Stimulated activated CD4-positive, alpha-beta T cell treated with anti-CD3 and anti-CD28 coated beads, Interleukin-1b, Interleukin-23, amount 100 ng/mL, for 1 hour (primary cell): ENCODE measurements around the gene FHIP2A.
"Not testable (repeated sequence)": the region's sequence is repeated elsewhere in the genome, so short reads cannot be mapped to it uniquely, and the experiment has no call there.

Experiments
- DNase-seq, 2 donors: peaks; one replicate each; pipeline ENCODE4 v3.0.0-alpha.2; 2020; ENCODE audit warnings: low read depth in 2 of 2

FHIP2A gene

GRCh38 chr10:114857288-114857565, 35.6 kb downstream of the FHIP2A start:
- not testable (repeated sequence) for DNase-seq

- no peak for DNase-seq
Measured at GRCh38 chr10:114857922-114858629, 36.5 kb downstream of the FHIP2A start.

- DNase-seq = no peak
Measured at GRCh38 chr10:114859222-114859621, 37.6 kb downstream of the FHIP2A start.

GRCh38 chr10:114862456-114862855, 40.9 kb downstream of the FHIP2A start:
- no peak for DNase-seq

GRCh38 chr10:114867365-114867764, 45.8 kb downstream of the FHIP2A start:
- DNase-seq = no peak

- no peak for DNase-seq
Measured at GRCh38 chr10:114868870-114869519, 47.4 kb downstream of the FHIP2A start.

GRCh38 chr10:114869520-114869892, 47.9 kb downstream of the FHIP2A start:
- no peak for DNase-seq

- DNase-seq = no peak
Measured at GRCh38 chr10:114870486-114870885, 48.9 kb downstream of the FHIP2A start.

- no peak for DNase-seq
Measured at GRCh38 chr10:114871379-114871778, 49.8 kb downstream of the FHIP2A start.
